HepG2 (cell line): ENCODE results near the gene UVSSA. TPM values are rescaled to one million over a fixed set of nuclear protein-coding genes. Genes with fewer than 3 reads are reported as not detected.
A peak's percentile ranks its signal among the peaks of the same experiment; 100 is the strongest.

Experiments
- DNMT3B ChIP-seq: conservative IDR thresholded peaks from 2 replicates; pipeline ENCODE4 v1.6.1; 2016; ENCODE audit warnings: missing biosample characterization, control low read depth
- DPF2 ChIP-seq: sonication (generic); formaldehyde crosslinking; IDR thresholded peaks from 2 replicates; pipeline ENCODE4 v1.4.0; 2020; ENCODE audit warnings: mild to moderate bottlenecking, low read depth, missing genetic modification reagents, borderline replicate concordance
- FOXC1 ChIP-seq: sonication (generic); formaldehyde crosslinking; IDR thresholded peaks from 2 replicates; pipeline ENCODE4 v1.8.0; 2022; ENCODE audit warnings: mild to moderate bottlenecking, missing genetic modification reagents, borderline replicate concordance
- HHEX ChIP-seq: IDR thresholded peaks from 2 replicates; pipeline ENCODE4 v1.6.1; 2016; ENCODE audit warnings: control low read depth
- HOMEZ ChIP-seq: IDR thresholded peaks from 2 replicates; pipeline ENCODE4 v1.6.1; 2016; ENCODE audit warnings: low read depth
- MAX ChIP-seq: IDR thresholded peaks from 2 replicates; pipeline ENCODE4 v1.6.1; 2012; ENCODE audit warnings: inconsistent platforms
- MBNL3 ChIP-seq: fragments of 250-450 bp; sonication (Bioruptor Pico); conservative IDR thresholded peaks from 2 replicates; pipeline ENCODE4 v1.8.0; 2022; ENCODE audit warnings: mild to moderate bottlenecking, inconsistent platforms
- NFE2L1 ChIP-seq: sonication (generic); formaldehyde crosslinking; IDR thresholded peaks from 2 replicates; pipeline ENCODE4 v1.4.0; 2020; ENCODE audit warnings: missing genetic modification reagents, mild to moderate bottlenecking, borderline replicate concordance
- NR3C1 ChIP-seq: sonication (generic); formaldehyde crosslinking; IDR thresholded peaks from 2 replicates; pipeline ENCODE4 v1.4.0; 2020; ENCODE audit warnings: missing genetic modification reagents
- PRMT3 ChIP-seq: sonication (generic); formaldehyde crosslinking; IDR thresholded peaks from 2 replicates; pipeline ENCODE4 v1.8.1; 2022; ENCODE audit warnings: low read depth, mild to moderate bottlenecking, moderate library complexity, missing genetic modification reagents, borderline replicate concordance
- RXRA ChIP-seq: sonication (generic); formaldehyde crosslinking; IDR thresholded peaks from 2 replicates; pipeline ENCODE4 v1.5.1; 2020; ENCODE audit warnings: missing genetic modification reagents
- SMC3 ChIP-seq: IDR thresholded peaks from 2 replicates; pipeline ENCODE4 v1.6.1; 2011; ENCODE audit warnings: low read length, improper control_type of control experiment
- SRSF9 ChIP-seq: fragments of 200-400 bp; formaldehyde crosslinking; IDR thresholded peaks from 2 replicates; pipeline ENCODE4 v1.6.1; 2018; ENCODE audit warnings: borderline replicate concordance, mild to moderate bottlenecking, low read depth, low read length; ENCODE audit not compliant: insufficient read depth, poor library complexity, severe bottlenecking
- ZBTB4 ChIP-seq: sonication (generic); formaldehyde crosslinking; IDR thresholded peaks from 2 replicates; pipeline ENCODE4 v1.4.0; 2020; ENCODE audit warnings: missing genetic modification reagents, mild to moderate bottlenecking, borderline replicate concordance
- ZFP36 ChIP-seq: fragments of 150-350 bp; IDR thresholded peaks from 2 replicates; pipeline ENCODE4 v1.6.1; 2018; ENCODE audit warnings: borderline replicate concordance, low read length, low read depth; ENCODE audit not compliant: partially characterized antibody
- ZMYM2 ChIP-seq: sonication (generic); formaldehyde crosslinking; IDR thresholded peaks from 2 replicates; pipeline ENCODE4 v1.8.0; 2022; ENCODE audit warnings: mild to moderate bottlenecking, missing genetic modification reagents
- ZNF343 ChIP-seq: sonication (generic); formaldehyde crosslinking; IDR thresholded peaks from 2 replicates; pipeline ENCODE4 v1.4.0; 2020; ENCODE audit warnings: mild to moderate bottlenecking, missing genetic modification reagents
- ZNF629 ChIP-seq: sonication (generic); formaldehyde crosslinking; conservative IDR thresholded peaks from 2 replicates; pipeline ENCODE4 v1.5.0; 2020; ENCODE audit warnings: missing genetic modification reagents
- ZNF660 ChIP-seq: sonication (generic); formaldehyde crosslinking; IDR thresholded peaks from 2 replicates; pipeline ENCODE4 v1.5.1; 2020; ENCODE audit warnings: mild to moderate bottlenecking, low read depth, missing genetic modification reagents, borderline replicate concordance
- ZNF713 ChIP-seq: sonication (generic); formaldehyde crosslinking; IDR thresholded peaks from 2 replicates; pipeline ENCODE4 v1.4.0; 2020; ENCODE audit warnings: mild to moderate bottlenecking, missing genetic modification reagents
- ZNF737 ChIP-seq: sonication (generic); formaldehyde crosslinking; IDR thresholded peaks from 2 replicates; pipeline ENCODE4 v1.5.0; 2020; ENCODE audit warnings: missing genetic modification reagents, mild to moderate bottlenecking, borderline replicate concordance
- ZNF747 ChIP-seq: sonication (generic); formaldehyde crosslinking; IDR thresholded peaks from 2 replicates; pipeline ENCODE4 v1.8.1; 2023; ENCODE audit warnings: missing genetic modification reagents, mild to moderate bottlenecking, borderline replicate concordance
- ZSCAN12 ChIP-seq: sonication (generic); formaldehyde crosslinking; IDR thresholded peaks from 2 replicates; pipeline ENCODE4 v1.9.0; 2021; ENCODE audit warnings: mild to moderate bottlenecking, missing genetic modification reagents
- polyA plus RNA-seq, 8 experiments: library from polyadenylated mRNA; depleted of rRNA in 3 of 8; stranded (reverse) in 7 of 8; unstranded in 1 of 8; fragments of >200 nt; fragmentation: Illumina TruSeq in 4 of 8; extraction: Trizol in 4 of 8; gene quantifications; 2 replicates each; pipeline versions ENCODE4 v1.2.1 to v1.2.3, GENCODE V29; 2011 to 2016; ENCODE audit warnings: low read depth in 4 of 8, missing spikeins in 1 of 8, mixed read lengths in 1 of 8; ENCODE audit not compliant: insufficient read depth in 1 of 8
- total RNA-seq, 5 experiments: library from RNA; depleted of rRNA; stranded (reverse); fragments of >200 nt; fragmentation: Illumina TruSeq; extraction: Trizol; gene quantifications; 2 replicates each; pipeline ENCODE4 v1.2.3, GENCODE V29; 2016; ENCODE audit warnings: low read depth in 1 of 5

The UVSSA gene
- total and polyA plus RNA-seq, 2 of the 13 experiments (the other 11 are each of a cell fraction or from before 2014, with no cell fraction given), result 4.6 to 8.4 TPM

- peak; percentile 100 for TF ChIP-seq ZNF343 (CRISPR knock-in tag)
- TF ChIP-seq MAX, result peak; percentile 80
- TF ChIP-seq ZBTB4 (CRISPR knock-in tag), result peak; percentile 100
- TF ChIP-seq HOMEZ (CRISPR knock-in tag), result peak; percentile 98
- peak; percentile 100 for TF ChIP-seq ZNF747 (CRISPR knock-in tag)
- TF ChIP-seq PRMT3 (CRISPR knock-in tag), result peak; percentile 100
- peak; percentile 100 for TF ChIP-seq ZSCAN12
- TF ChIP-seq ZMYM2 (CRISPR knock-in tag), result peak; percentile 90
- peak; percentile 96 for TF ChIP-seq RXRA
- no peak for TF ChIP-seq ZFP36
- no peak for TF ChIP-seq SRSF9
- TF ChIP-seq ZNF629 (CRISPR knock-in tag), result peak; percentile 90
- peak; percentile 82 for TF ChIP-seq HHEX
- TF ChIP-seq FOXC1 (CRISPR knock-in tag), result peak; percentile 100
- TF ChIP-seq DPF2 (CRISPR knock-in tag), result peak; percentile 70; the same call in 1 of the 2 replicates
- peak; percentile 100 for TF ChIP-seq ZNF713 (CRISPR knock-in tag)
- 0 out of 2 replicates have a peak, but pooled peaks have one; percentile 78 for TF ChIP-seq MBNL3
- TF ChIP-seq ZNF737 (CRISPR knock-in tag), result peak; percentile 100
- TF ChIP-seq NR3C1 (CRISPR knock-in tag), result peak; percentile 99
- TF ChIP-seq ZNF660, result peak; percentile 100
- TF ChIP-seq DNMT3B (CRISPR knock-in tag), result peak; percentile 100
- TF ChIP-seq SMC3, result no peak
- TF ChIP-seq NFE2L1 (CRISPR knock-in tag), result peak; percentile 99
Observed at GRCh38 chr4:1410491-1411325, 63.7 kb downstream of the UVSSA start (continued).
